ENCODE measurements around the gene LAMA5. TPM values are rescaled to one million over a fixed set of nuclear protein-coding genes. Genes with fewer than 3 reads are reported as not detected.

Gene LAMA5
- total and polyA plus RNA-seq, 2 of the 8 experiments (the other 6 are each of a cell fraction or from before 2014, with no cell fraction given): 34.4 to 225 TPM

DNA sequence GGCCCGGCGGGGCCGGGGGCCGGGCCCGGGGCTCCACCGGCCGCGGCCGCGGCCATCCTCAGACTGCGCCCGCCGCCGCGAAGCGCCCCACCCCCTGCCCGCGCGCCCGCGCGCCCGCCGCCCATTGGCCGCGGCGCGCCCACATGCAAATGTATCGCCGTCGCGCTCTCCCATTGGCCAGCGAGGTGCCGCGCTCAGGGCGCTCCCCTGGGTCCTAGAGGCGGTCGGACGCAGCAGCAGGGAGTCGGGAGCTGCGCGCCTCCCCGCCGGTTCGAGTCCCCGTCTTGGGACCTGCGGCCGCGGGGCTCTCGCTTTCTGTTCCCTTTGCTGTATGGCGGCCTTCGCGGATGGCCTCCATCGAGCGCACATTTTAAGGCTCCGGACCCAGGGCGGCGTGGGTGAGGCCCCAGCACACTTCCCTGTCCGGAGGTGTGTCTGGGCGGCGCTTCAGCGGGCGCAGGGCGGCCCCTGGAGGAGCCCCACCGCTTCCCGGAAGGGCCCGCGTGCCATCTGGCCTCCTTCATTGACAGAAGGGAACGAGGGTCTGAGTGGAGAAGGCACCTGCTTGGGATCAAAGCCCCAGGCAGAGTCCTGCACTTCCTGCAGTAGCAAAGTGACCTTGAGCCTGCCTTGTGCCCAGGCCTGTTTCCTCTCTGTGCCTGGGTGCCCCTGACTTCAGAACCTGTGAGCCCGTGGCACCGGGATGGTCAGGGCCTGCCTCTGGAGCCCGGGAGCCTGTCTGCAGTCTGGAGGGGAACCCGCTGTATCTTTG is 40.3 kb upstream of the LAMA5 start, which contains the start of gene CABLES2 (continued):
- TF ChIP-seq ATF3 (IDR thresholded peaks at IDR 0.05; ENCODE audit: insufficient read depth, low read depth, low read length) (no peak), SP4 (IDR thresholded peaks at IDR 0.05; ENCODE audit: low read length) (0 out of 2 replicates have a peak, but pooled peaks have one; percentile 23), HDAC2 (IDR thresholded peaks at IDR 0.05; ENCODE audit: borderline replicate concordance in 1 of 2, low read depth in 2 of 2, low read length in 2 of 2) (0 out of 4 replicates have a peak, but pooled peaks of 1 of the 2 experiments have one; percentile 35), POU5F1 (IDR thresholded peaks at IDR 0.05; ENCODE audit: low read depth, low read length) (no peak), POLR2AphosphoS5 (IDR thresholded peaks at IDR 0.05; ENCODE audit: low read depth, low read length) (no peak), GABPA (IDR thresholded peaks at IDR 0.05; ENCODE audit: borderline replicate concordance, insufficient read depth, low read length) (no peak), USF2 (IDR thresholded peaks at IDR 0.05; ENCODE audit: low read length) (no peak), SIN3A (conservative IDR thresholded peaks at IDR 0.05 in 1 of 2, IDR thresholded peaks at IDR 0.05 in 1 of 2; ENCODE audit: low read depth in 1 of 2, low read length in 2 of 2) (peak; percentile 13 to 47; a peak in 1 of 4 replicates), FOSL1 (IDR thresholded peaks at IDR 0.05; ENCODE audit: insufficient read depth, low read depth, low read length) (peak; percentile 99), RXRA (IDR thresholded peaks at IDR 0.05; ENCODE audit: insufficient read depth, low read depth, low read length) (no peak), EP300 (IDR thresholded peaks at IDR 0.05; ENCODE audit: borderline replicate concordance in 1 of 2, low read depth in 2 of 2, low read length in 2 of 2) (no peak), TEAD4 (IDR thresholded peaks at IDR 0.05; ENCODE audit: low read depth, low read length) (0 out of 2 replicates have a peak, but pooled peaks have one; percentile 17), CHD1 (IDR thresholded peaks at IDR 0.05; ENCODE audit: low read depth, low read length) (no peak), CREB1 (IDR thresholded peaks at IDR 0.05) (peak; percentile 71), YY1 (IDR thresholded peaks at IDR 0.05; ENCODE audit: low read depth, low read length) (0 out of 2 replicates have a peak, but pooled peaks have one; percentile 12), GTF2F1 (IDR thresholded peaks at IDR 0.05; ENCODE audit: borderline replicate concordance, low read depth, low read length) (no peak), TCF12 (IDR thresholded peaks at IDR 0.05; ENCODE audit: low read depth, low read length) (no peak), SIX5 (IDR thresholded peaks at IDR 0.05; ENCODE audit: low read depth, low read length) (no peak), SP1 (IDR thresholded peaks at IDR 0.05; ENCODE audit: low read depth, low read length) (peak; percentile 84), BACH1 (IDR thresholded peaks at IDR 0.05; ENCODE audit: low read length) (no peak), KDM5A (IDR thresholded peaks at IDR 0.05; ENCODE audit: low read length) (no peak)
- TF ChIP-seq, protein P1, sequence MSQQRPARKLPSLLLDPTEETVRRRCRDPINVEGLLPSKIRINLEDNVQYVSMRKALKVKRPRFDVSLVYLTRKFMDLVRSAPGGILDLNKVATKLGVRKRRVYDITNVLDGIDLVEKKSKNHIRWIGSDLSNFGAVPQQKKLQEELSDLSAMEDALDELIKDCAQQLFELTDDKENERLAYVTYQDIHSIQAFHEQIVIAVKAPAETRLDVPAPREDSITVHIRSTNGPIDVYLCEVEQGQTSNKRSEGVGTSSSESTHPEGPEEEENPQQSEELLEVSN (IDR thresholded peaks at IDR 0.05): peak; percentile 76

All from H1 (cell line).